Adrenal gland (tissue), 5 donors: ENCODE results near the gene PIK3R1.

Source experiments
- POLR2A ChIP-seq, 2 donors: fragments of 450-650 bp; IDR thresholded peaks; one replicate each; pipeline ENCODE4 v1.6.1; 2017; ENCODE audit warnings: antibody characterized with exemption in 2 of 2, mild to moderate bottlenecking in 2 of 2, moderate library complexity in 1 of 2
- TF ChIP-seq, protein P1 (sequence below), 6 experiments: fragments of 450-650 bp in 4 of 6; fragments of 200-600 bp in 2 of 6; sonication (generic) in 1 of 6; IDR thresholded peaks; 1 replicate in 5 of 6; 2 replicates in 1 of 6; pipeline versions ENCODE4 v1.5.1 to v1.8.0; 2016 to 2021; ENCODE audit warnings: antibody characterized with exemption in 6 of 6, mild to moderate bottlenecking in 2 of 6, moderate library complexity in 1 of 6
- donor health status: DM: no; HTN: no; CAD: no.

DNA sequence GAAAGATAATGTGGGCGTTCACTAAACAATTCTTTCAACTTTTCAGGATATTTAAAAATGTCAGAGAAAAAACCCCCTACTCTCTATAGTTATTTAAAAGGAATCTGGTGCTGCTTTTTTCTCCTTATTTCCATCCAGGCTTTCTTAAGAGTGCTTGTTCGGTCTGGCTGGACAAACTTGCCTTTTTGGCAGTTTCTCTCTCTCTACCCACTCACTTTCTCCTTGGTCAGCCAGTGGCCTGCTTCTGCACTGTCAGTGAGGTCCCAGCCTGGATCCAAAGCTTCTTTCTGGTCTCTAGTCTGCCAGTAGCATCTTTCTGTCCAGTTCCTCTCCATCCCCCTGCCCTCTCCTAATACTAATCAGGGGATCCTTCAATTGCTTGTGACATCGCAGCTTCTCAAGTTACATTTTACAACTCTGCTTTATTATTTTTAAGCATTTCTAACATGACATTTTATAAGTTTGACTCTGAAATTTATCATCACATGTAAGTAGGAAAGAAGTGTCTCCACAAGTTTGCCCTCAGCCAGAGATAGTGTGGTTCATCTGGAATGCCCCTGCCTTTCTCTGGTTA, 50.4 kb downstream of the PIK3R1 start:
- TF ChIP-seq, protein P1, sequence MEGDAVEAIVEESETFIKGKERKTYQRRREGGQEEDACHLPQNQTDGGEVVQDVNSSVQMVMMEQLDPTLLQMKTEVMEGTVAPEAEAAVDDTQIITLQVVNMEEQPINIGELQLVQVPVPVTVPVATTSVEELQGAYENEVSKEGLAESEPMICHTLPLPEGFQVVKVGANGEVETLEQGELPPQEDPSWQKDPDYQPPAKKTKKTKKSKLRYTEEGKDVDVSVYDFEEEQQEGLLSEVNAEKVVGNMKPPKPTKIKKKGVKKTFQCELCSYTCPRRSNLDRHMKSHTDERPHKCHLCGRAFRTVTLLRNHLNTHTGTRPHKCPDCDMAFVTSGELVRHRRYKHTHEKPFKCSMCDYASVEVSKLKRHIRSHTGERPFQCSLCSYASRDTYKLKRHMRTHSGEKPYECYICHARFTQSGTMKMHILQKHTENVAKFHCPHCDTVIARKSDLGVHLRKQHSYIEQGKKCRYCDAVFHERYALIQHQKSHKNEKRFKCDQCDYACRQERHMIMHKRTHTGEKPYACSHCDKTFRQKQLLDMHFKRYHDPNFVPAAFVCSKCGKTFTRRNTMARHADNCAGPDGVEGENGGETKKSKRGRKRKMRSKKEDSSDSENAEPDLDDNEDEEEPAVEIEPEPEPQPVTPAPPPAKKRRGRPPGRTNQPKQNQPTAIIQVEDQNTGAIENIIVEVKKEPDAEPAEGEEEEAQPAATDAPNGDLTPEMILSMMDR (IDR thresholded peaks at IDR 0.05), result no peak
- no peak for TF ChIP-seq POLR2A (IDR thresholded peaks at IDR 0.05)
